ENCODE results near the gene CDKAL1.

- TF ChIP-seq CTCF (IDR thresholded peaks at IDR 0.05) (no peak), POLR2A (IDR thresholded peaks at IDR 0.05) (no peak)
Observed at GRCh38 chr6:21001736-21002135, 467.5 kb downstream of the CDKAL1 start.
